ENCODE data around the gene JAK1.

Gene JAK1

GRCh38 chr1:64810001-64810400 is 156.3 kb downstream of the JAK1 start:
- no peak overlapping the region for H3K4me3 ChIP-seq
- no peaks in the 10 kb centered on the region for H3K9me3 ChIP-seq
- no peak overlapping the region for H3K27ac ChIP-seq
- no peak for DNase-seq
- no peak for TF ChIP-seq CTCF (IDR thresholded peaks at IDR 0.05)
- peaks cover 0 to 8% (median 0%) of the 10 kb centered on the region in 3 donors for H3K36me3 ChIP-seq
- H3K27me3 ChIP-seq = no peaks in the 10 kb centered on the region
- H3K4me1 ChIP-seq = peaks cover 0 to 6% (median 2%) of the 10 kb centered on the region in 4 donors
- intact Hi-C loops (cut with DNase I; ENCODE audit: low total_unique reads) = no loop called here

GRCh38 chr1:64809309-64809708 is 157.0 kb downstream of the JAK1 start:
- no peak for TF ChIP-seq CTCF (IDR thresholded peaks at IDR 0.05)
- Histone ChIP-seq H3K4me3 (no peak overlapping the region), H3K36me3 (peaks cover 0 to 4% (median 0%) of the 10 kb centered on the region in 3 donors), H3K4me1 (peaks cover 0 to 6% (median 2%) of the 10 kb centered on the region in 4 donors), H3K27ac (no peak overlapping the region), H3K27me3 (no peaks in the 10 kb centered on the region), H3K9me3 (no peaks in the 10 kb centered on the region)
- no peak for DNase-seq
- intact Hi-C loops (cut with DNase I; ENCODE audit: low total_unique reads) = no loop called here

GRCh38 chr1:64801851-64802523 is 164.4 kb downstream of the JAK1 start:
- H3K27me3 ChIP-seq = no peaks in the 10 kb centered on the region
- no peak overlapping the region for H3K27ac ChIP-seq
- no peaks in the 10 kb centered on the region for H3K9me3 ChIP-seq
- no peak overlapping the region for H3K4me3 ChIP-seq
- no peak for DNase-seq
- no peak for TF ChIP-seq CTCF (IDR thresholded peaks at IDR 0.05)
- no peaks in the 10 kb centered on the region for H3K36me3 ChIP-seq
- peaks cover 0 to 3% (median under 1%) of the 10 kb centered on the region in 4 donors for H3K4me1 ChIP-seq
- intact Hi-C loops (cut with DNase I; ENCODE audit: low total_unique reads) = no loop called here

GRCh38 chr1:64798872-64799271 is 167.5 kb downstream of the JAK1 start:
- Histone ChIP-seq H3K9me3 (no peaks in the 10 kb centered on the region), H3K4me1 (no peaks in the 10 kb centered on the region), H3K27ac (no peak overlapping the region), H3K36me3 (no peaks in the 10 kb centered on the region), H3K27me3 (no peaks in the 10 kb centered on the region), H3K4me3 (no peak overlapping the region)
- no peak for TF ChIP-seq CTCF (IDR thresholded peaks at IDR 0.05)
- DNase-seq = no peak
- intact Hi-C loops (cut with DNase I; ENCODE audit: low total_unique reads) = no loop called here

GRCh38 chr1:64790832-64791487 is 175.4 kb downstream of the JAK1 start:
- no peak for DNase-seq
- Histone ChIP-seq H3K36me3 (peaks cover 0 to 23% (median 14%) of the 10 kb centered on the region in 3 donors), H3K4me3 (no peak overlapping the region), H3K9me3 (peaks cover 0 to 11% (median 0%) of the 10 kb centered on the region in 3 donors), H3K27me3 (no peaks in the 10 kb centered on the region), H3K27ac (no peak overlapping the region), H3K4me1 (no peaks in the 10 kb centered on the region)
- intact Hi-C loops (cut with DNase I; ENCODE audit: low total_unique reads) = no loop called here
- TF ChIP-seq CTCF (IDR thresholded peaks at IDR 0.05) = no peak

All from tibial artery (tissue), 4 donors.